GM23338 (cell line): Measurements from ENCODE around the gene DMRT1. TPM values are rescaled to one million over a fixed set of nuclear protein-coding genes. Genes with fewer than 3 reads are reported as not detected.

Source experiments
- ATAC-seq: fragments of 200-7000 bp; cut with Tn5 transposase; 3 replicates; pipeline ENCODE4 v1.9.1; 2020
- DNase-seq: peaks from one replicate; pipeline ENCODE4 v3.0.0-alpha.2; 2015; ENCODE audit warnings: low spot score
- H2AFZ ChIP-seq: fragments of 200-600 bp; sonication (generic); 2 replicates; pipeline ENCODE4 v1.8.0; 2016; ENCODE audit warnings: antibody characterized with exemption, mild to moderate bottlenecking, moderate library complexity
- H3F3A ChIP-seq: fragments of 200-600 bp; sonication (generic); replicated peaks from 2 replicates; pipeline ENCODE4 v1.8.0; 2017; ENCODE audit warnings: antibody characterized with exemption, mixed run types, low read depth
- H3K27ac ChIP-seq: fragments of 200-600 bp; sonication (generic); 2 replicates; pipeline ENCODE4 v1.6.1; 2016; ENCODE audit warnings: low read depth
- H3K27me3 ChIP-seq: fragments of 200-600 bp; sonication (generic); 2 replicates; pipeline ENCODE4 v1.8.0; 2016; ENCODE audit warnings: mild to moderate bottlenecking, mixed run types, moderate library complexity; ENCODE audit not compliant: insufficient read depth
- H3K36me3 ChIP-seq: fragments of 200-600 bp; sonication (generic); 2 replicates; pipeline ENCODE4 v1.8.0; 2016; ENCODE audit warnings: mild to moderate bottlenecking; ENCODE audit not compliant: insufficient read depth
- H3K4me1 ChIP-seq: fragments of 200-600 bp; sonication (generic); 2 replicates; pipeline ENCODE4 v1.8.0; 2016; ENCODE audit warnings: mild to moderate bottlenecking, moderate library complexity; ENCODE audit not compliant: insufficient read depth
- H3K4me2 ChIP-seq: fragments of 200-600 bp; sonication (generic); 2 replicates; pipeline ENCODE4 v1.7.1; 2017; ENCODE audit warnings: mixed run types
- H3K4me3 ChIP-seq: fragments of 200-600 bp; sonication (generic); 2 replicates; pipeline ENCODE4 v1.6.1; 2016; ENCODE audit warnings: mixed run types
- H3K79me2 ChIP-seq: fragments of 200-600 bp; sonication (generic); replicated peaks from 2 replicates; pipeline ENCODE4 v1.8.0; 2017; ENCODE audit warnings: mild to moderate bottlenecking; ENCODE audit not compliant: insufficient read depth
- H3K9me2 ChIP-seq: fragments of 200-600 bp; sonication (generic); 2 replicates; pipeline ENCODE4 v1.8.0; 2017; ENCODE audit not compliant: insufficient read depth
- H4K20me1 ChIP-seq: fragments of 200-600 bp; sonication (generic); replicated peaks from 2 replicates; pipeline ENCODE4 v1.8.0; 2017; ENCODE audit warnings: mild to moderate bottlenecking; ENCODE audit not compliant: insufficient read depth
- H3K27ac Mint-ChIP-seq: 2 replicates; pipeline ENCODE4 v1.8.0; 2020; ENCODE audit warnings: inconsistent platforms, mild to moderate bottlenecking, moderate library complexity, mixed read lengths
- H3K27me3 Mint-ChIP-seq: 3 replicates; pipeline ENCODE4 v1.8.0; 2022; ENCODE audit warnings: low read depth, mild to moderate bottlenecking, moderate library complexity, mixed read lengths, inconsistent platforms; ENCODE audit not compliant: insufficient read depth, poor library complexity
- H3K36me3 Mint-ChIP-seq: 3 replicates; pipeline ENCODE4 v1.8.0; 2021; ENCODE audit warnings: low read depth, mild to moderate bottlenecking, inconsistent platforms, moderate library complexity, mixed read lengths
- H3K4me1 Mint-ChIP-seq: 3 replicates; pipeline ENCODE4 v1.8.0; 2020; ENCODE audit warnings: mild to moderate bottlenecking, inconsistent platforms, mixed read lengths
- H3K4me3 Mint-ChIP-seq: 3 replicates; pipeline ENCODE4 v1.8.0; 2021; ENCODE audit warnings: moderate library complexity, mild to moderate bottlenecking, inconsistent platforms, mixed read lengths
- H3K9me3 Mint-ChIP-seq: 3 replicates; pipeline ENCODE4 v1.8.0; 2020; ENCODE audit warnings: moderate library complexity, mild to moderate bottlenecking, inconsistent platforms, mixed read lengths
- CREB1 ChIP-seq: fragments of 250-450 bp; sonication (Bioruptor Pico); IDR thresholded peaks from 2 replicates; pipeline ENCODE4 v1.5.0; 2020; ENCODE audit warnings: low read depth, mild to moderate bottlenecking, moderate library complexity
- CTCF ChIP-seq, 2 experiments: fragments of 200-600 bp in 1 of 2; sonication (generic) in 1 of 2; conservative IDR thresholded peaks; 2 replicates each; pipeline versions ENCODE4 v1.5.1 to v1.6.1; 2016 to 2017; ENCODE audit warnings: antibody characterized with exemption in 2 of 2, low read depth in 2 of 2, mild to moderate bottlenecking in 2 of 2, moderate library complexity in 1 of 2
- ETS1 ChIP-seq: IDR thresholded peaks from 2 replicates; pipeline ENCODE4 v1.6.1; 2016; ENCODE audit warnings: antibody characterized with exemption
- EZH2 ChIP-seq: fragments of 200-600 bp; sonication (generic); IDR thresholded peaks from one replicate; pipeline ENCODE4 v1.8.0; 2017; ENCODE audit warnings: antibody characterized with exemption, mild to moderate bottlenecking, low read depth; ENCODE audit not compliant: unreplicated experiment
- EZH2phosphoT487 ChIP-seq: fragments of 200-600 bp; sonication (generic); IDR thresholded peaks from one replicate; pipeline ENCODE4 v1.8.1; 2018; ENCODE audit warnings: antibody characterized with exemption; ENCODE audit not compliant: unreplicated experiment
- JUNB ChIP-seq: IDR thresholded peaks from one replicate; pipeline ENCODE4 v1.6.1; 2016; ENCODE audit warnings: antibody characterized with exemption; ENCODE audit not compliant: unreplicated experiment
- NANOG ChIP-seq: IDR thresholded peaks from 2 replicates; pipeline ENCODE4 v1.6.1; 2016; ENCODE audit warnings: antibody characterized with exemption, borderline replicate concordance
- POLR2AphosphoS5 ChIP-seq: IDR thresholded peaks from 2 replicates; pipeline ENCODE4 v1.6.1; 2016; ENCODE audit warnings: antibody characterized with exemption, low read depth
- REST ChIP-seq: IDR thresholded peaks from one replicate; pipeline ENCODE4 v1.6.1; 2018; ENCODE audit warnings: antibody characterized with exemption; ENCODE audit not compliant: unreplicated experiment
- STAT1 ChIP-seq: IDR thresholded peaks from one replicate; pipeline ENCODE4 v1.6.1; 2016; ENCODE audit warnings: antibody characterized with exemption; ENCODE audit not compliant: unreplicated experiment
- ZNF114 ChIP-seq: fragments of 250-450 bp; sonication (Bioruptor Pico); IDR thresholded peaks from 2 replicates; pipeline ENCODE4 v1.5.0; 2020; ENCODE audit warnings: mild to moderate bottlenecking, moderate library complexity
- ZNF331 ChIP-seq: fragments of 250-450 bp; sonication (Bioruptor Pico); IDR thresholded peaks from 2 replicates; pipeline ENCODE4 v1.5.0; 2020; ENCODE audit warnings: low read depth, mild to moderate bottlenecking, moderate library complexity
- polyA plus RNA-seq: library from polyadenylated mRNA; unstranded; fragments of >200 nt; fragmentation: Nextera tagmentation; extraction: Ambion mirVana; gene quantifications from 2 replicates; pipeline ENCODE4 v1.2.1, GENCODE V29; 2016
- total RNA-seq: library from RNA; depleted of rRNA; stranded (reverse); fragments of >200 nt; shearing (Covaris generic); gene quantifications from 2 replicates; pipeline ENCODE4 v1.2.3, GENCODE V29; 2014

Gene DMRT1
- total and polyA plus RNA-seq, 2 experiments from 2014 or later = not detected

GRCh38 chr9:950139-950538 is 108.6 kb downstream of the DMRT1 start:
- no peak overlapping the region for H3K4me3 ChIP-seq
- H3K79me2 ChIP-seq = no peaks in the 10 kb centered on the region
- H3K4me3 Mint-ChIP-seq = no peak overlapping the region
- H3K9me2 ChIP-seq = no peaks in the 10 kb centered on the region
- H3K36me3 ChIP-seq = no peaks in the 10 kb centered on the region
- H3F3A ChIP-seq = no peaks in the 10 kb centered on the region
- no peak overlapping the region for H3K27ac Mint-ChIP-seq
- H4K20me1 ChIP-seq = no peaks in the 10 kb centered on the region
- H3K4me1 Mint-ChIP-seq = peaks cover 6% of the 10 kb centered on the region; the same call in 2 of the 3 replicates
- H3K27ac ChIP-seq = no peak overlapping the region
- H3K27me3 ChIP-seq = no peaks in the 10 kb centered on the region
- no peaks in the 10 kb centered on the region for H3K9me3 Mint-ChIP-seq
- H3K36me3 Mint-ChIP-seq = no peaks in the 10 kb centered on the region
- no peak overlapping the region for H3K4me2 ChIP-seq
- H3K27me3 Mint-ChIP-seq = peaks cover 2% of the 10 kb centered on the region
- TF ChIP-seq EZH2 (no peak), CTCF (conservative IDR thresholded peaks at IDR 0.05; ENCODE audit: low read depth in 2 of 2) (peak; percentile 33 to 62; a peak in 3 of 4 replicates), ZNF331 (CRISPR knock-in tag) (no peak)
- DNase-seq (peak; percentile 30), ATAC-seq (no peak; the same call in 2 of the 3 replicates)
- H3K4me1 ChIP-seq = no peaks in the 10 kb centered on the region
- H2AFZ ChIP-seq = no peak overlapping the region

GRCh38 chr9:952546-952945 is 111.0 kb downstream of the DMRT1 start:
- no peak overlapping the region for H3K4me3 ChIP-seq
- Mint-ChIP-seq H3K27ac (no peak overlapping the region), H3K4me3 (no peak overlapping the region), H3K27me3 (peaks cover 2% of the 10 kb centered on the region), H3K36me3 (no peaks in the 10 kb centered on the region), H3K9me3 (no peaks in the 10 kb centered on the region), H3K4me1 (peaks cover 6% of the 10 kb centered on the region; the same call in 2 of the 3 replicates)
- no peaks in the 10 kb centered on the region for H3F3A ChIP-seq
- no peaks in the 10 kb centered on the region for H3K27me3 ChIP-seq
- no peak overlapping the region for H2AFZ ChIP-seq
- no peaks in the 10 kb centered on the region for H3K79me2 ChIP-seq
- H3K27ac ChIP-seq = no peak overlapping the region
- H3K4me1 ChIP-seq = no peaks in the 10 kb centered on the region
- no peaks in the 10 kb centered on the region for H3K9me2 ChIP-seq
- DNase-seq (no peak), ATAC-seq (no peak)
- no peak overlapping the region for H3K4me2 ChIP-seq
- no peaks in the 10 kb centered on the region for H4K20me1 ChIP-seq
- no peaks in the 10 kb centered on the region for H3K36me3 ChIP-seq
- no peak for TF ChIP-seq STAT1
- TF ChIP-seq ETS1 = no peak
- no peak for TF ChIP-seq POLR2AphosphoS5
- TF ChIP-seq REST = no peak
- TF ChIP-seq EZH2phosphoT487 = no peak
- TF ChIP-seq JUNB = no peak
- TF ChIP-seq NANOG = no peak
- no peak for TF ChIP-seq CREB1 (CRISPR knock-in tag)
- TF ChIP-seq EZH2 = no peak
- TF ChIP-seq ZNF331 (CRISPR knock-in tag) = no peak
- TF ChIP-seq CTCF (conservative IDR thresholded peaks at IDR 0.05; ENCODE audit: low read depth in 2 of 2) = no peak
- TF ChIP-seq ZNF114 = no peak
